OCI-LY7 (cell line): ENCODE results near the gene GDNF.

ENCODE experiments used
- EZH2phosphoT487 ChIP-seq: fragments of 200-600 bp; sonication (generic); IDR thresholded peaks from 2 replicates; pipeline ENCODE4 v1.6.1; 2018; ENCODE audit warnings: low read depth, borderline replicate concordance, mild to moderate bottlenecking, mixed run types, antibody characterized with exemption, low read length, moderate library complexity, mixed read lengths
- TF ChIP-seq, protein P1 (sequence below): fragments of 200-600 bp; sonication (generic); conservative IDR thresholded peaks from 2 replicates; pipeline ENCODE4 v1.5.1; 2014; ENCODE audit warnings: mild to moderate bottlenecking, antibody characterized with exemption, low read length, moderate library complexity, mixed read lengths

GRCh38 chr5:37857696-37858095 lies 17.9 kb upstream of the GDNF start:
- TF ChIP-seq, protein P1, sequence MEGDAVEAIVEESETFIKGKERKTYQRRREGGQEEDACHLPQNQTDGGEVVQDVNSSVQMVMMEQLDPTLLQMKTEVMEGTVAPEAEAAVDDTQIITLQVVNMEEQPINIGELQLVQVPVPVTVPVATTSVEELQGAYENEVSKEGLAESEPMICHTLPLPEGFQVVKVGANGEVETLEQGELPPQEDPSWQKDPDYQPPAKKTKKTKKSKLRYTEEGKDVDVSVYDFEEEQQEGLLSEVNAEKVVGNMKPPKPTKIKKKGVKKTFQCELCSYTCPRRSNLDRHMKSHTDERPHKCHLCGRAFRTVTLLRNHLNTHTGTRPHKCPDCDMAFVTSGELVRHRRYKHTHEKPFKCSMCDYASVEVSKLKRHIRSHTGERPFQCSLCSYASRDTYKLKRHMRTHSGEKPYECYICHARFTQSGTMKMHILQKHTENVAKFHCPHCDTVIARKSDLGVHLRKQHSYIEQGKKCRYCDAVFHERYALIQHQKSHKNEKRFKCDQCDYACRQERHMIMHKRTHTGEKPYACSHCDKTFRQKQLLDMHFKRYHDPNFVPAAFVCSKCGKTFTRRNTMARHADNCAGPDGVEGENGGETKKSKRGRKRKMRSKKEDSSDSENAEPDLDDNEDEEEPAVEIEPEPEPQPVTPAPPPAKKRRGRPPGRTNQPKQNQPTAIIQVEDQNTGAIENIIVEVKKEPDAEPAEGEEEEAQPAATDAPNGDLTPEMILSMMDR: no peak
- TF ChIP-seq EZH2phosphoT487: no peak
